ENCODE data around the gene DOC2A.

The DOC2A gene

DNA sequence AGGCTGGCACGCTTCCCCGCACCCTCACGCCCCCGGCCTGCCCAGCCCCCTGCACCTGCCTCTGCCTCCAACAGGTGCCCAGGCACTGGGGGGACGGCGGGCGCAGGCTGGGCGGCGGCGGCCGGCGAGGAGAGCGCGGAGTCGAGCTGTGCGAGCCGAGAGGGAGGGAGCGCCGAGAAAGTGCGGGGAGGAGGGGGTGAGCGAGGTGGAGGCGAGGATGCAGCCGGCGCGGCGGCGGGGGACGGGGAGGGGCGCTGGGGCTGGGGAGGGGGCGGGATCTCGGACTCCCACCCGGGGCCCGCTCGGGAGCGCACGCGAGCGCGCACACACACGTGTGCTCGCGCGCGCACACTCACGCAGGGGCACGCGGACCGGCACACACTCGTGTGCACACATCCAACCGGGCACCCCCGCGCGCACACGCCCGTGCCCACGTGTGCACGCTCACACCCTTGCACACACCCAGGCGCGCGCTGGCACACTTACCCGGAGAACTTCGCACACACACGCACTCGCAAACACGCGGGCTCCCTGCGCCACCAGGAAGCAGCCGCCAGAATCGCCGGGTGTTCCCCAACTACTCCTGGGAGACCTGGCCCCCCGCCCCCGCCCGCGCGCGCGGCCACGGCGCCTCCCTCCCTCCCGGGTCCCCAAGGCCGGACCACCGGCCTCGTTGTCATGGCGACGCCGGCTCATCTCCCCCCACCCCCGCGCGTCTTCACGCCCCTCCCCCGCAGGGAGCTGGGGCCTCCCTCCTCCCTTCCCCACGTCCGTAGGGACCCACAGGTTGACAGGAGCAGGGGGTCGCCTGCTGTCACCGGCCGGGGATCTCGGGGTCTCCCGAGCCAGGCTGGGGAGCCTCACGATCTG lies at the start of gene DOC2A:
TSS of gene DOC2A (minus strand) at position 184 of the 870 bp plus-strand sequence. CDS start 805 bp downstream, outside the sequence.
- Histone ChIP-seq H3K9ac (ENCODE audit: low read length in 2 of 2) (no peak within 1 kb of the TSS), H3K4me1 (ENCODE audit: control insufficient read depth, insufficient read depth, low read length) (peaks cover 9% of the 10 kb centered on the region), H3K36me3 (ENCODE audit: control insufficient read depth in 2 of 2, insufficient read depth in 2 of 2, low read length in 2 of 2) (no peaks in the 10 kb centered on the region), H3K4me3 (ENCODE audit: low read length in 2 of 2) (peak within 1 kb of the TSS in 1 of 2 donors; percentile 58), H3K9me3 (ENCODE audit: control insufficient read depth in 2 of 2, low read length in 2 of 2) (no peaks in the 10 kb centered on the region), H3K27ac (ENCODE audit: low read length) (no peak within 1 kb of the TSS), H3K27me3 (ENCODE audit: control insufficient read depth in 1 of 2, insufficient read depth in 2 of 2, low read length in 2 of 2) (peaks cover 25 to 40% of the 10 kb centered on the region in 2 donors)

DNA sequence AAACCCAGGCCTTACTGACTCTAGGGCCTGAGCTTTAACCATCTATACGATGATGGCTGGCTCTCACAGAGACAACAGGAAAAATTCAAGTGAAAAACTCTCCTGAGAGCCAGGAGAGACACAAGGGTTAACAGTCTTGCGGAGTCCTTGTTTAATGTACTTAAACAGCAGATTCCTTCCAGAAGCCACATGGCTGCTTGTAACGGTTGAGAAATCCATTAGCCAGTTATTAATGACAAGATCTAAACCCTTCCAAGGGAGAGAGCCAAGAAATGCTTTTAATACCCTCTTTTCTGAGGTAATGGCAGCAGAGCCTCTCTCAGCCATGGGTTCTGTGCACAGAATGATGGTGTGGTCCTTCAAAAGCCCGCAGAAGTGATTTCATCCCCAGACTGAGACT lies 49.5 kb upstream of the DOC2A start:
- Histone ChIP-seq H3K4me3 (ENCODE audit: low read length in 2 of 2) (no peak overlapping the region), H3K27ac (ENCODE audit: low read length) (no peak overlapping the region), H3K27me3 (ENCODE audit: control insufficient read depth in 1 of 2, insufficient read depth in 2 of 2, low read length in 2 of 2) (no peaks in the 10 kb centered on the region), H3K36me3 (ENCODE audit: control insufficient read depth in 2 of 2, insufficient read depth in 2 of 2, low read length in 2 of 2) (no peaks in the 10 kb centered on the region), H3K9ac (ENCODE audit: low read length in 2 of 2) (peak overlapping the region in 1 of 2 donors; percentile 38), H3K9me3 (ENCODE audit: control insufficient read depth in 2 of 2, low read length in 2 of 2) (no peaks in the 10 kb centered on the region), H3K4me1 (ENCODE audit: control insufficient read depth, insufficient read depth, low read length) (peaks cover 35% of the 10 kb centered on the region)

DNA sequence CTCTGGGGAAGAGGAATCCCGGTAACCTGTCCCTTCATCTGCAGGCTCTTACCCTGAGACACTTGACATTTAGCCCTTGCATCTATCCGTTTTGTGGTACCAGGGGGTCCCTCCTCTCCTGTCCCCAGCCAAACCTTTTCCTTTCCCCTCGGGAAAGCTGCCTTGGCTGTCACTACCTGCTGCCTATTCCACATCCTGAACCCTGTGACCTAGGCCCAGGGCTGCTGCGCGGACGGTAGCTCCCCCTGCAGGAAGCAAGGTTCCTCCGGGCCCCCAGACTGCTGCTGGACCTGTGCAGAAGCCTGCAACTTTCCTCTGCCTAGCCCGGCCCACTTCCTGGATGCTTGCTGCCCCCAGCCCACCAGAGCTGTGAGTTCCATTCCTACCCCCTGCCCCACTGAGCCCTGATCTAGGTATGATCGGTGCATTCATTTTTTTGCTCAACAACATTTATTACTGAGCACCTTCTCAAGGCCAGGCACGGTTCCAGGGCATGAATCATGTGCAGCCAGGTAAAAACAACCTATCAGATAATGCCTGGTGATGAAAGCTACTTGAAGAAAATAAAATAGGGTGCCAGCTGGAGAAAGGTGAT lies 44.2 kb upstream of the DOC2A start:
- Histone ChIP-seq H3K36me3 (ENCODE audit: control insufficient read depth in 2 of 2, insufficient read depth in 2 of 2, low read length in 2 of 2) (no peaks in the 10 kb centered on the region), H3K4me1 (ENCODE audit: control insufficient read depth, insufficient read depth, low read length) (peaks cover 11% of the 10 kb centered on the region), H3K27me3 (ENCODE audit: control insufficient read depth in 1 of 2, insufficient read depth in 2 of 2, low read length in 2 of 2) (no peaks in the 10 kb centered on the region), H3K9me3 (ENCODE audit: control insufficient read depth in 2 of 2, low read length in 2 of 2) (no peaks in the 10 kb centered on the region), H3K4me3 (ENCODE audit: low read length in 2 of 2) (no peak overlapping the region), H3K27ac (ENCODE audit: low read length) (no peak overlapping the region), H3K9ac (ENCODE audit: low read length in 2 of 2) (no peak overlapping the region)

DNA sequence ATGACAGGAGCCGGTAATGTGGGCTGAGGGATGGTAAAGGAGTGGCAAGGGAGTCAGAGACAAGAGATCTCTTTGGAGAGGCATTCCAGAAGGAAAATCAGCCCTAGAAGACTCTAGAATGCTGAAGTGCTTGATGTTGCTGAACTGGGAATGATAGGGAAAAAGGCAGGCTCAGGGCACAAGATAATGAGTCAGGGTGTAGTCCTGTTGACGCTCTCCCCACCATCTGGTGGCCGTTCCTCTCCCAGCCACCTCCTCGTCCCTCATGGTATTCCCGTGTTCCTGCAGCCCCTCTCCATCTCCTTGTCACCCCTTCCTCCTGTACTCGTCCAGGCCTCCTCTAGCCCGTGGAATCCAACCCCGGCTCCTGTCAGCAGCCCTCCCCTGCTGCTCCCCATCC lies 43.6 kb upstream of the DOC2A start:
- Histone ChIP-seq H3K4me1 (ENCODE audit: control insufficient read depth, insufficient read depth, low read length) (peaks cover 9% of the 10 kb centered on the region), H3K9ac (ENCODE audit: low read length in 2 of 2) (no peak overlapping the region), H3K4me3 (ENCODE audit: low read length in 2 of 2) (no peak overlapping the region), H3K9me3 (ENCODE audit: control insufficient read depth in 2 of 2, low read length in 2 of 2) (no peaks in the 10 kb centered on the region), H3K27ac (ENCODE audit: low read length) (no peak overlapping the region), H3K27me3 (ENCODE audit: control insufficient read depth in 1 of 2, insufficient read depth in 2 of 2, low read length in 2 of 2) (no peaks in the 10 kb centered on the region), H3K36me3 (ENCODE audit: control insufficient read depth in 2 of 2, insufficient read depth in 2 of 2, low read length in 2 of 2) (no peaks in the 10 kb centered on the region)

DNA sequence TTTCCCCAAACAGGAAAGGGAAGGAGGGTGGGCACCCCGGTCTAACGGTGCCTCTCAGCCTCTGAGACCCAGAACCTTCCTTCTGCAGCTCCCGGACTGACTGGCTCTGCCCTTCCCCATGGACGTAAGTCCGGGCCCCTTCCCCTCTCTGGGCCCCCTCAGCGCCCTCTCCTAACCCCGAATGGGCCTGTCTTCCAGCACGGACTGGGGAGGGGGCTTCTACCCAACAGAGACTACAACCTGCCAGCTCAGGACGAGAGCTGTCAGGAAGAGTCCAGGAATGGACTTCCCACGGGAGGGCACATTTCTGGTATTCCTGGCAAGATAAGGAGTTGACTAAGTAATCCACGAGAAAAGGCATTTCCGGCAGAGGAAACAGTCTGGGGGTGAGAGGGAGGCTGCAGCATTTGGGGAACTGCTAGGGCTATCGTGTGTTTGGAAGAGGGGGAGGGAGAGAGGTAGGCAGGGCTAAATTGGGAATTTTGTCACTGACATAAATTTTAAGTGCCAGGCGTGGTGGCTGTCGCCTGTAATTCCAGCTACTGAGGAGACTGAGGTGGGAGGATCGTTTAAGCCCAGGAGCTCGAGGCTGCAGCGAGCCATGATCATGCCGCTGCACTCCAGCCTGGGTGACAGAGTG lies 42.7 kb upstream of the DOC2A start:
- Histone ChIP-seq H3K9me3 (ENCODE audit: control insufficient read depth in 2 of 2, low read length in 2 of 2) (no peaks in the 10 kb centered on the region), H3K27me3 (ENCODE audit: control insufficient read depth in 1 of 2, insufficient read depth in 2 of 2, low read length in 2 of 2) (no peaks in the 10 kb centered on the region), H3K9ac (ENCODE audit: low read length in 2 of 2) (peak overlapping the region; percentile 52 to 66), H3K4me3 (ENCODE audit: low read length in 2 of 2) (peak overlapping the region; percentile 83 to 87), H3K36me3 (ENCODE audit: control insufficient read depth in 2 of 2, insufficient read depth in 2 of 2, low read length in 2 of 2) (no peaks in the 10 kb centered on the region), H3K27ac (ENCODE audit: low read length) (no peak overlapping the region), H3K4me1 (ENCODE audit: control insufficient read depth, insufficient read depth, low read length) (peaks cover 9% of the 10 kb centered on the region)

DNA sequence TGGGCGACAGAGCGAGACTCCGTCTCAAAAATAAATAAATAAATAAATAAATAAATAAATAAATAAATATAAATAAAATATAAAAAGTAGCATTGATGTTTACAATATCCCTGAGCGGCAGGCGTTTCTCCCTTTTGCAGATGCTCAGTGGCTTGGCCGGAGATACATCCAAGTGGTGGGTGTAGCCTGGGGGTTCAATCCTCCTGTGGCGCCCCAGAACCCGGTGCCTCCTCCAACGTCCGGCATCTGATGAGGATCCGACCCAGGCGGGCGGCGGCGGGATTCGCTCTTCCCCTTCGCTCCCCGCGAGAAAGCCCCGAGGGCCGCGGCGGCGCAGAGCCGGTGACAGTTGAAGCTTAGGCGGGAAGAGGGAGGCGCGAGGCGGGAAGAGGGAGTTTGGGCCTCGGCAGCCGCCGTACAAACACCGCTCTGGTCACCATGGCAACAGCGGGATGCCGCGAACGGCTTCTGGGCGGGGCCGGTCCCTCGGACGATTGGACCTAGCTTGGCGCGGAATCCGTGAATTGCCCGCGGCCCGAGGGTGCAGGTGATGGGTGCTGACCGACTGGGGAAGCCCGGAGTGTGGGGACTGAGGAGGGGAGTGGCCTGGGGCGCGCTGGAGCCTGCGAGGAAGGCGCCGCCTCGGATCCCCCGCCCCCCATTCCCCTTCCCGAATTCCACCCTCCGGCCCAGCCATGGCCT lies 42.0 kb upstream of the DOC2A start:
- Histone ChIP-seq H3K4me3 (ENCODE audit: low read length in 2 of 2) (peak overlapping the region; percentile 83 to 87), H3K4me1 (ENCODE audit: control insufficient read depth, insufficient read depth, low read length) (peaks cover 9% of the 10 kb centered on the region), H3K9me3 (ENCODE audit: control insufficient read depth in 2 of 2, low read length in 2 of 2) (no peaks in the 10 kb centered on the region), H3K27me3 (ENCODE audit: control insufficient read depth in 1 of 2, insufficient read depth in 2 of 2, low read length in 2 of 2) (no peaks in the 10 kb centered on the region), H3K9ac (ENCODE audit: low read length in 2 of 2) (peak overlapping the region; percentile 52 to 66), H3K27ac (ENCODE audit: low read length) (no peak overlapping the region), H3K36me3 (ENCODE audit: control insufficient read depth in 2 of 2, insufficient read depth in 2 of 2, low read length in 2 of 2) (no peaks in the 10 kb centered on the region)

DNA sequence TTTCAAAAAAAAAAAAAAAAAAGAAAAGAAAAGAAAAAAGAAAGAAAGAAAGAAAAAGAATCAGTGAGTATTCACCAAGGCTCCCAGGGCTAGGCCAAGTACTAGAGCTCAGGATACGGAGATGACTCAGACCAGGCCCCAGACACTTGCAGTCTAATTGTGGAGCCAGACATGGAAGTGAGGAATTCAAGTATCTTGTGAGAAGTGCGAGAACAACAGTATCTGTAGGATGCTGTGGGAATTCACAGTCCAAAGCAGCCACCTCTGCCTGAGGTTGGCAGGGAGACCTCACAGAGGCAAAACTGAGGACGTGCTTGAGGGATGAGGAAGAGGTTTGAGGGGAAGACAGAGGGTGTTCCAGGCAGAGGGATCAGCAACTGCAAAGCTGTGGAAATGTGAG lies 40.7 kb upstream of the DOC2A start:
- H3K4me1 ChIP-seq (ENCODE audit: control insufficient read depth, insufficient read depth, low read length): peaks cover 9% of the 10 kb centered on the region
- no peak overlapping the region for H3K4me3 ChIP-seq (ENCODE audit: low read length in 2 of 2)
- H3K9me3 ChIP-seq (ENCODE audit: control insufficient read depth in 2 of 2, low read length in 2 of 2): no peaks in the 10 kb centered on the region
- no peak overlapping the region for H3K27ac ChIP-seq (ENCODE audit: low read length)
- no peaks in the 10 kb centered on the region for H3K27me3 ChIP-seq (ENCODE audit: control insufficient read depth in 1 of 2, insufficient read depth in 2 of 2, low read length in 2 of 2)
- H3K9ac ChIP-seq (ENCODE audit: low read length in 2 of 2): no peak overlapping the region
- H3K36me3 ChIP-seq (ENCODE audit: control insufficient read depth in 2 of 2, insufficient read depth in 2 of 2, low read length in 2 of 2): no peaks in the 10 kb centered on the region

DNA sequence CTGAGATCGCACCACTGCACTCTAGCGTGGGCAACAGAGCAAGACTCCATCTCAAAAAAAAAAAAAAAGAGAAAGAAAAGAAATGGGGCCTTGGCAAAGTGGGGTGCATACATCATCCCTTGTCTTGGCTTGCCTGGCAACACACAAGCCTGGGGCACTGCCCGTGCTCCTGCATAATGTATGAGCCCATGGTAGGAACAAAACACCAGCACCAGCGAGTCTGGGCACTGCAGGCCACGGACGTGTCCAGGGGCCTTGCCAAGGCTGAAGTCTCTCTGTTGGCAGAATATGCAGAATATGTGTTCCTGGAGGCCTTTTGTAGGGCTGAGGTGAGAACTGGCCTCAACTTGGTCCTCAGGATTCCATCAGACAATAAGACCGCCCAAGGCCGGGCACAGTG lies 39.0 kb upstream of the DOC2A start:
- Histone ChIP-seq H3K27ac (ENCODE audit: low read length) (no peak overlapping the region), H3K9me3 (ENCODE audit: control insufficient read depth in 2 of 2, low read length in 2 of 2) (no peaks in the 10 kb centered on the region), H3K9ac (ENCODE audit: low read length in 2 of 2) (no peak overlapping the region), H3K36me3 (ENCODE audit: control insufficient read depth in 2 of 2, insufficient read depth in 2 of 2, low read length in 2 of 2) (no peaks in the 10 kb centered on the region), H3K4me1 (ENCODE audit: control insufficient read depth, insufficient read depth, low read length) (peaks cover 9% of the 10 kb centered on the region), H3K27me3 (ENCODE audit: control insufficient read depth in 1 of 2, insufficient read depth in 2 of 2, low read length in 2 of 2) (no peaks in the 10 kb centered on the region), H3K4me3 (ENCODE audit: low read length in 2 of 2) (no peak overlapping the region)

DNA sequence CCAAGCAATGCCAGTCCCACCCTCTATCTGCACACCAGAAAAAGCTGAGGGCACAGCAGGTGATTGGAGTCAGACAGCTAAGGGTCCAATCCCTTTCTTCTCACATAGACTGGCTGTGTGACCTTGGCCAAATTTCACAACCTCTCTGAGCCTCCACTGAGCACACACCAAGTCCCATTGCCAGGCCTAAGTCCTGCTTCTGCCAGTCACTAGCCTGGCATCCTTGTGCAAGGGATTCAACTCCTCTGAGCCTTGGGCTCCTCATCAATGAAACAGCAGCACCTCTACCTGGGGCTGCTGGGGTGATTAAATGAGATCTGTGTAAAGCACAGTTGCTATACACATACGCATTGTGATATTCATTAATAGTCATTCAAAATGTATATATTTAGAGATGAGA lies 35.8 kb upstream of the DOC2A start:
- H3K9me3 ChIP-seq (ENCODE audit: control insufficient read depth in 2 of 2, low read length in 2 of 2): no peaks in the 10 kb centered on the region
- no peaks in the 10 kb centered on the region for H3K36me3 ChIP-seq (ENCODE audit: control insufficient read depth in 2 of 2, insufficient read depth in 2 of 2, low read length in 2 of 2)
- no peak overlapping the region for H3K27ac ChIP-seq (ENCODE audit: low read length)
- peaks cover 0 to 4% of the 10 kb centered on the region in 2 donors for H3K27me3 ChIP-seq (ENCODE audit: control insufficient read depth in 1 of 2, insufficient read depth in 2 of 2, low read length in 2 of 2)
- no peak overlapping the region for H3K4me3 ChIP-seq (ENCODE audit: low read length in 2 of 2)
- no peaks in the 10 kb centered on the region for H3K4me1 ChIP-seq (ENCODE audit: control insufficient read depth, insufficient read depth, low read length)
- H3K9ac ChIP-seq (ENCODE audit: low read length in 2 of 2): no peak overlapping the region

DNA sequence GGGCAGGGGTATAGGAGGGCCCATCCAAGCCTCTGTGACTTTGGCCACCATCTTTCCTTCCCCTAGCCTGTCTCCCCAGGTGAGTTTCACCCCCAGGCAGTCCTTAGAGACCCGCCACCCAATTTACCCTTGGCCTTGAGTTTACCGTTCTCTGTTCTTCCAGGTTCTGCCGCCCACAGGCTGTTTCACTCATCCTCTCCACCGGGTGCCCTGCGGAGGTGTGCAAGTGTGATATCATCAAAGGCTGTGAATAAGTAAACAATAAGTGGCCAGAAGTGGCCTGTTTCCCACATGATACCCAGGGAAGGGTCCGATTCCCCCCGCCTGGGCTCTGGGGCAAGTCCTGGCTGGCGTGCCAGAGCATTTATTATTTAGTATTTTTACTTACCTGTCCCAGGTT lies 35.4 kb upstream of the DOC2A start:
- Histone ChIP-seq H3K9me3 (ENCODE audit: control insufficient read depth in 2 of 2, low read length in 2 of 2) (no peaks in the 10 kb centered on the region), H3K27me3 (ENCODE audit: control insufficient read depth in 1 of 2, insufficient read depth in 2 of 2, low read length in 2 of 2) (peaks cover 0 to 4% of the 10 kb centered on the region in 2 donors), H3K4me3 (ENCODE audit: low read length in 2 of 2) (no peak overlapping the region), H3K4me1 (ENCODE audit: control insufficient read depth, insufficient read depth, low read length) (no peaks in the 10 kb centered on the region), H3K27ac (ENCODE audit: low read length) (no peak overlapping the region), H3K36me3 (ENCODE audit: control insufficient read depth in 2 of 2, insufficient read depth in 2 of 2, low read length in 2 of 2) (no peaks in the 10 kb centered on the region), H3K9ac (ENCODE audit: low read length in 2 of 2) (no peak overlapping the region)
